AG09319 (cell line): ENCODE measurements around the gene ARRB2.
"Not testable (repeated sequence)": the region's sequence is repeated elsewhere in the genome, so short reads cannot be mapped to it uniquely, and the experiment has no call there.

ENCODE experiments used
- DNase-seq: peaks from one replicate; pipeline ENCODE4 v3.0.0-alpha.2; 2010; ENCODE audit warnings: low read depth; ENCODE audit errors: extremely low read depth
- TF ChIP-seq, protein P1 (sequence below): IDR thresholded peaks from 2 replicates; pipeline ENCODE4 v1.5.1; 2011; ENCODE audit warnings: low read depth, mild to moderate bottlenecking, inconsistent platforms, low read length, moderate library complexity

ARRB2 gene

DNA sequence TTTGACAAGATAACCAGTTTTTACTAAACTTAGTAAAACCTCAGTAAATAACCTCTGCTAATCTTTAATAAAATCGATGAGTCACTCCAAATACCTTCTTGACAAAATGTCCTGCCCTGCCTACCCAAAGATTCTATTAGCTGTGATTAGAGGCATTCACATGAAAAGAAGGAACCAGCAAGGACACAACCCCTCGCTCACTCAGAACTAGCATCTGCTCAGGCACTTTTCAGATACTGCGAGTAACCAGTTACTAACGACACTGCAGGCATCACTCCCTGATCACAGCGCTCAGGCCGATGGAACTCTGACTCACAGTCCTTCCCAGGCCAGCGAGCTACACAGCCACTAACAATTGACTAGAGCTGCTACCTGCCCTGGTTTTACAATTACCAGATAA is 30.8 kb upstream of the ARRB2 start:
- TF ChIP-seq, protein P1, sequence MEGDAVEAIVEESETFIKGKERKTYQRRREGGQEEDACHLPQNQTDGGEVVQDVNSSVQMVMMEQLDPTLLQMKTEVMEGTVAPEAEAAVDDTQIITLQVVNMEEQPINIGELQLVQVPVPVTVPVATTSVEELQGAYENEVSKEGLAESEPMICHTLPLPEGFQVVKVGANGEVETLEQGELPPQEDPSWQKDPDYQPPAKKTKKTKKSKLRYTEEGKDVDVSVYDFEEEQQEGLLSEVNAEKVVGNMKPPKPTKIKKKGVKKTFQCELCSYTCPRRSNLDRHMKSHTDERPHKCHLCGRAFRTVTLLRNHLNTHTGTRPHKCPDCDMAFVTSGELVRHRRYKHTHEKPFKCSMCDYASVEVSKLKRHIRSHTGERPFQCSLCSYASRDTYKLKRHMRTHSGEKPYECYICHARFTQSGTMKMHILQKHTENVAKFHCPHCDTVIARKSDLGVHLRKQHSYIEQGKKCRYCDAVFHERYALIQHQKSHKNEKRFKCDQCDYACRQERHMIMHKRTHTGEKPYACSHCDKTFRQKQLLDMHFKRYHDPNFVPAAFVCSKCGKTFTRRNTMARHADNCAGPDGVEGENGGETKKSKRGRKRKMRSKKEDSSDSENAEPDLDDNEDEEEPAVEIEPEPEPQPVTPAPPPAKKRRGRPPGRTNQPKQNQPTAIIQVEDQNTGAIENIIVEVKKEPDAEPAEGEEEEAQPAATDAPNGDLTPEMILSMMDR = no peak
- no peak for DNase-seq

DNA sequence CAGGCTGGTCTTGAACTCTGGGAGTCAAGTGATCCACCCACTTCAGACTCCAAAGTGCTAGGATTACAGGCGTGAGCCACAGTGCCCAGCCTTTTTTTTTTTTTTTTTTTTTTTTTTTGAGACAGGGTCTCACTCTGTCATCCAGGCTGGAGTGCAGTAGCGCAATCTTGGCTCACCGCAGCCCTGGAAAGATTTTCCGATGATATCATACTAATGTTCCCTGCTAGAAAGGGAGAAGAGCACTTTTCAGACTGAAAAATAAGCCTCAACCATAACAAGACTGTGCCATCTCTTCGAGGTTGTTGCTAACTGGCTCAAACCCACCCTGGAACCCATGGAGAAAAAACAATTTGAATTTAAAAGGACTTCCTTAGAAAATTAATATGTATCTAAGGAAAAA is 26.7 kb upstream of the ARRB2 start:
- not testable (repeated sequence) for DNase-seq

DNA sequence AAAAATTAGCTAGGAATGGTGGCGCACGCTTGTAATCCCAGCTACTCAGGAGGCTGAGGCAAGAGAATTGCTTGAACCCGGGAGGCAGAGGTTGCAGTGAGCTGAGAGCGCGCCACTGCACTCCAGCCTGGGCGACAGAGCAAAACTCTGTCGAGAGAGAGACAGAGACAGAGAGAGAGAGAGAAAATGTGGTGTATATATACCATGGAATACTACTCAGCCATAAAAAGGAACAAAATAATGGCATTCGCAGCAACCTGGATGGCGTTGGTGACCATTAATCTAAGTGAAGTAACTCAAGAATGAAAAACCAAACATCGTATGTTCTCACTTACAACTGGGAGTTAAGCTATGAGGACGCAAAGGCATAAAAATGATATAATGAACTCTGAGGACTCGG is 20.6 kb upstream of the ARRB2 start:
- DNase-seq = not testable (repeated sequence)

DNA sequence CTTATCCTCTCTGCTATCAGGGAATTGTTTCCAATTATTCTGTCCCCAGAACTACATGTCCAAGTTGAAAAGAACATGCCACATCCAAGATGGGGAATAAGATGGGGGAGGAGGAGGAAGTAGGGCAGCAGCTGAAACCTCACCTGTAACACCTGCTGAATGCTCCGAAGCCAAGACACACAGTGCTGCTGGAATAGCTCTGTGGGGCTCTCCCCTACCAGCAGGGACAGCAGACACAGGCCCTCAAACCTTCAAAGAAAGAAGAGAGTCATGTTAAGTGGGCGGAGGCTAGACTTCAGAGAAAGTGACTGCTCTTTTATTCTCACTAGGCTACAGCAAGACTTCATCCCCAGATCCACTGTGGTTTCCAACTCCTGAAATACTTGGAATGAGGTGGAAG is 19.7 kb upstream of the ARRB2 start:
- no peak for DNase-seq
- TF ChIP-seq, protein P1 = no peak

DNA sequence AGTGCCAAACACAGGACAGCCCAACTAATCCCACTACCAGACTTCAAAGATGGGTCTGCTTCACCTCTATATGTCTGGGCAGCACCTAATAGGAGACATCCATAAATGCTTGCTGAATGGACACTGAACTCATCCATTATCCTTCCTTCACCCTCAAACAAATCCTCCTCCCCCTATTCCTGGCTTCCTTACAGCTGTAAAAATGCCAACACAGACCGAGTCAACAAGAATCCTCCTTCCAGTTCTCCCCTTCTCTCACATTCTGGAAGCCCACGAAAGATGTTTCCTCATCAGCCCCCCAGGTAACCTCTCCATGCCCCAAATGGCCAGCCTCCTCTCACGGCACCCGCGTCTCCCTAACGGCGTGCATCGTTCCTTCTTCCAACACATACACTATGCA is 18.7 kb upstream of the ARRB2 start:
- DNase-seq = no peak
- TF ChIP-seq, protein P1 = no peak

DNA sequence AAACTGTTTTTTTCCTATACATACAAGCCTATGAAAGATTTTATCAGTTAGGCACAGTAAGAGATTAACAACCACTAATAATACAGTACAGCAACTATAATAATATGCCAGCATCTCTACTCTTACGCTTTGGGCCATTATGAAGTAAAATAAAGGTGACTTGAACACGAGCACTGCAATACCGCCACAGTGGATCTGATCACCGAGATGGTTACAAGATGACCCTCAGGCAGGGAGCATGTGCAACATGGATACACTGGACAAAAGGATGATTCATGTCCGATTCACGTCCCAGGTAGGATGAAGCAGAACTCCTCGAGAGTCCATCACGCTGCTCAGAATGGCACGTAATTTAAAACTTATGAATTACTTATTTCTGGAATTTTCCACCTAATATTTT is 17.0 kb upstream of the ARRB2 start:
- no peak for DNase-seq

DNA sequence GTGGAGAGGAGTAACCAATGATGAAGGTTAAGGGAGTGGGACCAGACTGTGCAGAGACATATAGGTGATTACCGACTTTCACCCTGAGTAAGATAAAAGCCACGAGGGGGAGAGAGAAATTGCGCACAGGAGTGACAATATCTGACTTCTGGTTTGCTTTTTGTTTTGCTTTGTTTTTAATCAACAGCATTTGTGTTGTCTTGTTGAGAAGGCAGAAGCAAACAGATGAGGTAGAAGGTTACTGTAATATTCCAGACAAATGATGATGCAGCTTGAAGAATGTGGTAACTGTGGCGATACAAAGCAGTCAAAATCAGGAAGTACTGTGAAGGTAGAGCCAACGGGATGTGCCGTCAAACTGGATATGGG is 14.0 kb upstream of the ARRB2 start:
- TF ChIP-seq, protein P1 = no peak

More for the DNA sequence above, 17.0 kb upstream of the ARRB2 start:
- TF ChIP-seq, protein P1 = no peak

DNA sequence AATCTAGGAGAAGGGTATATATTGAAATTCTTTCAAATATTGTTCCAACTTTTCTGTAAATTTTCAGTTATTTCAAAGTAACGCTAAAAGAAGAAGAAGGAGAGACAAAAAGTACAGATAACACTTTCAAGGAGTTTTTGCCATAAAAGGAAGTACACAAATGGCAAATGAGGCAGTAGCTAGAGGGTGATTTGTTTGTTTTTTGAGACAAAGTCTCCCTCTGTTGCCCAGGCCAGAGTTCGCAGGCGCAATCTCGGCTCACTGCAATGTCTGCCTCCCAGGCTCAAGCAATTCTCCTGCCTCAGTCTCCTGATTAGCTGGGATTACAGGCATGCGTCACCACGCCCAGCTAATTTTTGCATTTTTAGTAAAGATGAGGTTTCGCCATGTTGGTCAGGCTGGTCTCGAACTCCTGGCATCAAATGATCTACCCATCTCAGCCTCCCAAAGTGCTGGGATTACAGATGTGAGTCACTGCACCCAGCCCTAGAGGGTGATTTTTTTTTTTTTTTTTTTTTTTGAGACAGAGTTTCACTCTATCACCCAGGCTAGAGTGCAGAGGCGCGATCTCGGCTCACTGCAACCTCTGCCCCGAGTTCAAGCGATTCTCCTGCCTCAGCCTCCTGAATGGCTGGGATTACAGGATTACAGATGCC is 10.9 kb upstream of the ARRB2 start:
- not testable (repeated sequence) for DNase-seq

More for the DNA sequence above, 14.0 kb upstream of the ARRB2 start:
- no peak for DNase-seq

DNA sequence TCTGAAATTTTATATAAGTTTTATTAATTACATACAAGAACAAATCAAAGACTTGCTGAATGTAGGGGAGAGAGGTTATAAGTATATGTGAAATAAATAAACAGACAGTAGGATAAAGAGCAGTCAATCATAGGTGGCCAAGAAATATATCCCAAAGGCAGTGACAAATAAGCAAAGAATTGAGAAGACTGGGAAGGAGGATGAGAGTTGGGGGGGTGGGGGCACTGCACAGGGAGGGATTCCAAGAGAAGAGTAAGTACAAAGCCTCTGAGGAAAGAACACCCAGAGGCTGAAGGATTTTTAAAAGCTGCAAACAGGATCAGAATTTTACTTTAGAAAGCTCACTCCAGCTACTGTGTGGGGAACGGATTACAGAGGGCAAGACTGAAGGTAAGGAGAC is 9.3 kb upstream of the ARRB2 start:
- TF ChIP-seq, protein P1 = no peak
- no peak for DNase-seq
